ENCODE measurements around the gene SMO.
"Not testable (repeated sequence)": the region's sequence is repeated elsewhere in the genome, so short reads cannot be mapped to it uniquely, and the experiment has no call there.

The SMO gene

GRCh38 chr7:129240119-129240820 lies 51.8 kb downstream of the SMO start:
- no peak for DNase-seq (ENCODE audit: low read depth)

GRCh38 chr7:129244220-129244619 lies 55.8 kb downstream of the SMO start:
- DNase-seq (ENCODE audit: low read depth): no peak

- no peak for DNase-seq (ENCODE audit: low read depth)
Measured at GRCh38 chr7:129245533-129245932, 57.1 kb downstream of the SMO start.

GRCh38 chr7:129247087-129247486 lies 58.7 kb downstream of the SMO start:
- DNase-seq (ENCODE audit: low read depth): no peak

GRCh38 chr7:129252128-129252527 lies 63.7 kb downstream of the SMO start:
- DNase-seq (ENCODE audit: low read depth): no peak

- not testable (repeated sequence) for DNase-seq (ENCODE audit: low read depth)
Measured at GRCh38 chr7:129252603-129253002, 64.2 kb downstream of the SMO start.

- DNase-seq (ENCODE audit: low read depth): no peak
Measured at GRCh38 chr7:129255800-129256199, 67.4 kb downstream of the SMO start.

GRCh38 chr7:129256221-129256620 lies 67.8 kb downstream of the SMO start:
- no peak for DNase-seq (ENCODE audit: low read depth)

- no peak for DNase-seq (ENCODE audit: low read depth)
Measured at GRCh38 chr7:129257168-129257567, 68.7 kb downstream of the SMO start.

- DNase-seq (ENCODE audit: low read depth): no peak
Measured at GRCh38 chr7:129258649-129259389, 70.4 kb downstream of the SMO start.

- no peak for DNase-seq (ENCODE audit: low read depth)
Measured at GRCh38 chr7:129262324-129262723, 73.9 kb downstream of the SMO start.
